SU-DHL-6 (cell line): Measurements from ENCODE around the gene NSRP1.

Source experiments
- H2AFZ ChIP-seq: fragments of 200-600 bp; sonication (generic); 2 replicates; pipeline ENCODE4 v1.6.1; 2014; ENCODE audit warnings: low read depth, mild to moderate bottlenecking, moderate library complexity, mixed read lengths, antibody characterized with exemption, low read length; ENCODE audit not compliant: severe bottlenecking
- H3F3A ChIP-seq: fragments of 200-600 bp; shearing (Covaris generic); 2 replicates; pipeline ENCODE4 v1.6.0; 2016; ENCODE audit warnings: antibody characterized with exemption, mild to moderate bottlenecking; ENCODE audit not compliant: insufficient read depth
- H3K27ac ChIP-seq: fragments of 200-600 bp; sonication (generic); 2 replicates; pipeline ENCODE4 v1.5.1; 2016; ENCODE audit warnings: low read depth, mild to moderate bottlenecking, low read length, moderate library complexity, mixed read lengths
- H3K27me3 ChIP-seq: fragments of 200-600 bp; sonication (generic), shearing (Covaris generic); 2 replicates; pipeline ENCODE4 v1.6.0; 2014; ENCODE audit warnings: mild to moderate bottlenecking, low read length
- H3K36me3 ChIP-seq: fragments of 200-600 bp; sonication (generic); 2 replicates; pipeline ENCODE4 v1.6.1; 2014; ENCODE audit warnings: mild to moderate bottlenecking, low read length, mixed read lengths
- H3K4me2 ChIP-seq: fragments of 300-600, 200-600 bp; shearing (Covaris generic), sonication (generic); 2 replicates; pipeline ENCODE4 v1.6.0; 2014; ENCODE audit warnings: low read length, low read depth, mild to moderate bottlenecking; ENCODE audit not compliant: poor library complexity, severe bottlenecking
- H3K4me3 ChIP-seq: fragments of 200-600 bp; sonication (generic); 2 replicates; pipeline ENCODE4 v1.5.1; 2014; ENCODE audit warnings: antibody characterized with exemption, low read length, mild to moderate bottlenecking, mixed read lengths; ENCODE audit not compliant: insufficient read depth, poor library complexity, severe bottlenecking
- H3K79me2 ChIP-seq: fragments of 200-600 bp; sonication (generic); 2 replicates; pipeline ENCODE4 v1.6.1; 2014; ENCODE audit warnings: mild to moderate bottlenecking, low read length, moderate library complexity; ENCODE audit not compliant: insufficient read depth
- H3K9ac ChIP-seq: fragments of 200-600 bp; sonication (generic); 2 replicates; pipeline ENCODE4 v1.7.0; 2014; ENCODE audit warnings: mild to moderate bottlenecking, low read length
- H3K9me2 ChIP-seq: fragments of 200-600 bp; sonication (generic); replicated peaks from 2 replicates; pipeline ENCODE4 v1.6.1; 2014; ENCODE audit warnings: low read length; ENCODE audit not compliant: insufficient read depth
- H3K9me3 ChIP-seq: fragments of 200-600 bp; sonication (generic); 2 replicates; pipeline ENCODE4 v1.6.1; 2014; ENCODE audit warnings: low read length, mixed read lengths; ENCODE audit not compliant: insufficient read depth
- H4K20me1 ChIP-seq: fragments of 200-600 bp; sonication (generic); 2 replicates; pipeline ENCODE4 v1.6.1; 2014; ENCODE audit warnings: low read depth, mild to moderate bottlenecking, antibody characterized with exemption, low read length, moderate library complexity, mixed read lengths
- CTCF ChIP-seq: fragments of 200-600 bp; sonication (generic); IDR thresholded peaks from one replicate; pipeline ENCODE4 v1.5.1; 2017; ENCODE audit warnings: antibody characterized with exemption, mild to moderate bottlenecking, low read length, moderate library complexity; ENCODE audit not compliant: insufficient read depth, poor library complexity, severe bottlenecking
- EZH2phosphoT487 ChIP-seq: fragments of 200-600 bp; sonication (generic), shearing (Covaris generic); conservative IDR thresholded peaks from 2 replicates; pipeline ENCODE4 v1.6.1; 2018; ENCODE audit warnings: mild to moderate bottlenecking, antibody characterized with exemption, low read length, moderate library complexity, mixed read lengths

The NSRP1 gene

GRCh38 chr17:30191072-30191471 lies 74.5 kb downstream of the NSRP1 start:
- no peak overlapping the region for H3K4me2 ChIP-seq
- no peaks in the 10 kb centered on the region for H4K20me1 ChIP-seq
- H3K4me3 ChIP-seq = no peak overlapping the region
- TF ChIP-seq CTCF (no peak), EZH2phosphoT487 (no peak)
- no peaks in the 10 kb centered on the region for H3K9me2 ChIP-seq
- no peaks in the 10 kb centered on the region for H3K27me3 ChIP-seq
- H3K9ac ChIP-seq = no peak overlapping the region
- H3K27ac ChIP-seq = no peak overlapping the region
- no peaks in the 10 kb centered on the region for H3K9me3 ChIP-seq
- H3K79me2 ChIP-seq = no peaks in the 10 kb centered on the region
- H3F3A ChIP-seq = peaks cover 3% of the 10 kb centered on the region; the same call in 1 of the 2 replicates
- no peaks in the 10 kb centered on the region for H3K36me3 ChIP-seq
- H2AFZ ChIP-seq = no peak overlapping the region

GRCh38 chr17:30196504-30196903 lies 79.9 kb downstream of the NSRP1 start:
- Histone ChIP-seq H3K27me3 (no peaks in the 10 kb centered on the region), H3F3A (no peaks in the 10 kb centered on the region), H3K79me2 (no peaks in the 10 kb centered on the region), H3K4me3 (no peak overlapping the region), H3K9me2 (no peaks in the 10 kb centered on the region), H3K27ac (no peak overlapping the region), H4K20me1 (no peaks in the 10 kb centered on the region), H2AFZ (no peak overlapping the region), H3K36me3 (no peaks in the 10 kb centered on the region), H3K9ac (no peak overlapping the region), H3K4me2 (no peak overlapping the region), H3K9me3 (no peaks in the 10 kb centered on the region)
- TF ChIP-seq CTCF = no peak
- no peak for TF ChIP-seq EZH2phosphoT487

- no peaks in the 10 kb centered on the region for H3F3A ChIP-seq
- no peaks in the 10 kb centered on the region for H3K9me3 ChIP-seq
- no peak overlapping the region for H3K4me3 ChIP-seq
- no peak overlapping the region for H3K27ac ChIP-seq
- H2AFZ ChIP-seq = no peak overlapping the region
- no peak overlapping the region for H3K4me2 ChIP-seq
- H3K79me2 ChIP-seq = no peaks in the 10 kb centered on the region
- no peak for TF ChIP-seq CTCF
- TF ChIP-seq EZH2phosphoT487 = no peak
- H3K9me2 ChIP-seq = no peaks in the 10 kb centered on the region
- H3K9ac ChIP-seq = no peak overlapping the region
- no peaks in the 10 kb centered on the region for H4K20me1 ChIP-seq
- no peaks in the 10 kb centered on the region for H3K27me3 ChIP-seq
- H3K36me3 ChIP-seq = no peaks in the 10 kb centered on the region
Measured at GRCh38 chr17:30197416-30197815, 80.8 kb downstream of the NSRP1 start.
